Suprapubic skin (tissue), 4 donors: ENCODE data around the gene TBL1Y.

Source experiments
- CTCF ChIP-seq, 2 donors: fragments of 200-600 bp in 1 of 2; fragments of 450-650 bp in 1 of 2; sonication (generic) in 1 of 2; IDR thresholded peaks; one replicate each; pipeline ENCODE4 v1.5.1; 2016 to 2019; ENCODE audit warnings: antibody characterized with exemption in 2 of 2, mild to moderate bottlenecking in 1 of 2, moderate library complexity in 1 of 2
- EP300 ChIP-seq: sonication (generic); formaldehyde crosslinking; IDR thresholded peaks from one replicate; pipeline ENCODE4 v1.6.1; 2017; ENCODE audit warnings: antibody characterized with exemption
- POLR2AphosphoS5 ChIP-seq, 3 donors: sonication (generic); formaldehyde crosslinking; IDR thresholded peaks; one replicate each; pipeline ENCODE4 v1.6.1; 2017; ENCODE audit warnings: antibody characterized with exemption in 3 of 3

- no peak for TF ChIP-seq CTCF (IDR thresholded peaks at IDR 0.05)
- no peak for TF ChIP-seq POLR2AphosphoS5 (IDR thresholded peaks at IDR 0.05)
- TF ChIP-seq EP300 = no peak
These were observed 87.1 kb downstream of the TBL1Y start for GRCh38 chrY:6997503-6998066.
